ENCODE data around the gene SLC16A3.

The SLC16A3 gene

DNA sequence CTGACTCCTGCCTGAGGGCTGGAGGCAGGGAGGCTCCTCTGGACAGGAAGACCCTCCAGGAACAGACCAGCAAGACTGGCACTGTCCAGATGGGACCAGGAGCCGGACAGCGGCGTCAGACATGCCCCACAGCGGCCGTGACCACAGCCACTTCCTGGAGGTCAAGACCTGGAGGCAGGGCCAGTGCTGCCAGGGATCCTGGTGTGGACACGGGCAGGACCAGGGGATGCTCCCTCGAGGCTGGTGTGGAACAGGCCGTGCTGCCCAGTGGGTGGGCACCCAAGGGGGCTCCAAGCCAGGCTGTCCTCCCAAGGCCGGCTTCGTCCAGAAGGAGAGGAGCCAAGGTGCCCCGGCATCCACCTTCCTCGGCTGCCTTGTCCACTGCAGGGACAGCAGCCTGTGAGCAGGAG is 11.7 kb upstream of the SLC16A3 start:
- Histone ChIP-seq H3K36me3 (ENCODE audit: insufficient read depth, low read length) (no peaks in the 10 kb centered on the region), H3K9ac (ENCODE audit: low read depth, low read length, poor library complexity, severe bottlenecking) (no peak overlapping the region), H3K4me1 (ENCODE audit: insufficient read depth, low read length, poor library complexity, severe bottlenecking) (peaks cover 29% of the 10 kb centered on the region), H4K20me1 (ENCODE audit: insufficient read depth, low read length, poor library complexity, severe bottlenecking) (no peaks in the 10 kb centered on the region), H3K4me3 (ENCODE audit: low read length, poor library complexity, severe bottlenecking) (no peak overlapping the region), H3K79me2 (ENCODE audit: insufficient read depth, low read length) (no peaks in the 10 kb centered on the region), H3K9me3 (ENCODE audit: insufficient read depth, low read depth, low read length) (no peaks in the 10 kb centered on the region), H3F3A (ENCODE audit: low read depth) (0 out of 2 replicates have a peak, but pooled peaks cover 3% of the 10 kb centered on the region), H3K27me3 (ENCODE audit: insufficient read depth, low read length, poor library complexity, severe bottlenecking) (no peaks in the 10 kb centered on the region), H2AFZ (ENCODE audit: low read length) (no peak overlapping the region), H3K4me2 (ENCODE audit: low read depth, low read length, poor library complexity, severe bottlenecking) (no peak overlapping the region), H3K9me2 (replicated peaks; ENCODE audit: low read depth, low read length) (no peaks in the 10 kb centered on the region)
- TF ChIP-seq EZH2phosphoT487 (IDR thresholded peaks at IDR 0.05; ENCODE audit: borderline replicate concordance) = no peak
- TF ChIP-seq, protein P1, sequence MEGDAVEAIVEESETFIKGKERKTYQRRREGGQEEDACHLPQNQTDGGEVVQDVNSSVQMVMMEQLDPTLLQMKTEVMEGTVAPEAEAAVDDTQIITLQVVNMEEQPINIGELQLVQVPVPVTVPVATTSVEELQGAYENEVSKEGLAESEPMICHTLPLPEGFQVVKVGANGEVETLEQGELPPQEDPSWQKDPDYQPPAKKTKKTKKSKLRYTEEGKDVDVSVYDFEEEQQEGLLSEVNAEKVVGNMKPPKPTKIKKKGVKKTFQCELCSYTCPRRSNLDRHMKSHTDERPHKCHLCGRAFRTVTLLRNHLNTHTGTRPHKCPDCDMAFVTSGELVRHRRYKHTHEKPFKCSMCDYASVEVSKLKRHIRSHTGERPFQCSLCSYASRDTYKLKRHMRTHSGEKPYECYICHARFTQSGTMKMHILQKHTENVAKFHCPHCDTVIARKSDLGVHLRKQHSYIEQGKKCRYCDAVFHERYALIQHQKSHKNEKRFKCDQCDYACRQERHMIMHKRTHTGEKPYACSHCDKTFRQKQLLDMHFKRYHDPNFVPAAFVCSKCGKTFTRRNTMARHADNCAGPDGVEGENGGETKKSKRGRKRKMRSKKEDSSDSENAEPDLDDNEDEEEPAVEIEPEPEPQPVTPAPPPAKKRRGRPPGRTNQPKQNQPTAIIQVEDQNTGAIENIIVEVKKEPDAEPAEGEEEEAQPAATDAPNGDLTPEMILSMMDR (conservative IDR thresholded peaks at IDR 0.05; ENCODE audit: low read length) = no peak

DNA sequence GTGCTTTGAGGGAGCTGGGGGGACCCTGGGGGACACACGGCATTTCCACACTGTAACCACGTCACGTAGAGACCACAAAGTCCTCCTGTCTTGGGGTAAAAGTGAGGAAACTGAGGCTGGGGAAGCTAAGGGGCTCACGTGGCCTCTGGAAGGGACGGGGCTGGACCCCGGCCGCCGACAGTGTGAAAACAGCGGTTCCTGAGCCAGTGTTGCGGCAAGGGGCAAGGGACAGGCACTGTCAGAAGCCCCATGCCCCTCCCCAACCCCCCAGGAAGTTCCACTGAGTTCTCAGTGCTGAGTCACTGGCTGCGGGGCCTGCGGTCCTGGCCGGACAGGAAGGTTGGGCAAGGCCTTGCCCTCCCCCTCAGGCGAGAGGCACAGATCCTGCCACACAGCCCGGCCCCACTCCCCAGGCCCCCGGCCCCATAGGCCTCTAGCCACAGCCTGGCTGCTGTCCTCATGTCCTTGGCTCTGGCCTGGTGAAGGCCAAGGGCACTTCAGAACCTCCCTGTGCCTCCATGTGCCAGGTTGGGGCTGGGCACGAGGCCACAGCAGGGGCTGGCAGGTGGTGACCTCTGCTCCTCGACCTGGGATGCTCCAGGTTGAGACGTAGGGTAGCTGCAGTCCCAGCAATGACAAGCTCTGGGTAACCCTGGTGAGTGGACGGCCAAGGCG is 11.2 kb upstream of the SLC16A3 start:
- Histone ChIP-seq H3K9me3 (ENCODE audit: insufficient read depth, low read depth, low read length) (no peaks in the 10 kb centered on the region), H3F3A (ENCODE audit: low read depth) (0 out of 2 replicates have a peak, but pooled peaks cover 3% of the 10 kb centered on the region), H3K79me2 (ENCODE audit: insufficient read depth, low read length) (no peaks in the 10 kb centered on the region), H3K9me2 (replicated peaks; ENCODE audit: low read depth, low read length) (no peaks in the 10 kb centered on the region), H3K27me3 (ENCODE audit: insufficient read depth, low read length, poor library complexity, severe bottlenecking) (no peaks in the 10 kb centered on the region), H3K4me2 (ENCODE audit: low read depth, low read length, poor library complexity, severe bottlenecking) (no peak overlapping the region), H4K20me1 (ENCODE audit: insufficient read depth, low read length, poor library complexity, severe bottlenecking) (no peaks in the 10 kb centered on the region), H3K4me3 (ENCODE audit: low read length, poor library complexity, severe bottlenecking) (no peak overlapping the region), H2AFZ (ENCODE audit: low read length) (no peak overlapping the region), H3K4me1 (ENCODE audit: insufficient read depth, low read length, poor library complexity, severe bottlenecking) (peaks cover 29% of the 10 kb centered on the region), H3K36me3 (ENCODE audit: insufficient read depth, low read length) (no peaks in the 10 kb centered on the region), H3K9ac (ENCODE audit: low read depth, low read length, poor library complexity, severe bottlenecking) (no peak overlapping the region)
- TF ChIP-seq, protein P1 (conservative IDR thresholded peaks at IDR 0.05; ENCODE audit: low read length) = no peak
- no peak for TF ChIP-seq EZH2phosphoT487 (IDR thresholded peaks at IDR 0.05; ENCODE audit: borderline replicate concordance)

DNA sequence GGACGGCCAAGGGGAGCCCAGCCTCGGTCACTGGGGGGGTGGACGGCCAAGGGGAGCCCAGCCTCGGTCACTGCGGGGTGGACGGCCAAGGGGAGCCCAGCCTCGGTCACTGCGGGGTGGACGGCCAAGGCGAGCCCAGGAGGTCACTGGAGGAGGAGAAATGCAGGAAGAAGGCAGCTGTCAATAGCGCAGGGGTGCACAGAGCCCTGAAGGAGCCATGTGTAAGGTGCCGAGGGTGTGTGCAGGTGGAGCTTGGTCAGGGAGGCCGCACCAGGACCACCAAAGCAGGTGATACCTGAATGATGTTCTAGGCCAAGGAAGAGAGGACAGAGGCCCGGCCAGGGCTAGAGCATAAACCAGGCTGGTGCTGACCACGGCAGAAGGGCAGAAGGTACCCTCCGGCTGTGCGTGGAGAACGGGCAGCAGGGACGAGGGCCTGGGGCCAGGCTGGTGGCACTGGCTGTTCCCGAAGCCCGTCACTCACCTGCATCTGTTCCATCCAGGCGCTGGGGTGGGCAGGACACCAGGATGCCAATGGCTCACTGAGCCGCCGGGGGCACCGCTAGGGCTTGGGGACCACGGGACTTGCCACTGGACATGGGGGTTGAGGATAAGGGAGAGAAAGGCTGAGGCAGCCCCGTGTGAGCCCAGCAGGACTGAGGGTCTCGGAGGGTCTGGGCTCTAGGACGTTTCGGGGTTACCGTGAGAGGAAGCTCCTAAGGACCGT is 10.3 kb upstream of the SLC16A3 start:
- peaks cover 21% of the 10 kb centered on the region for H3K4me1 ChIP-seq (ENCODE audit: insufficient read depth, low read length, poor library complexity, severe bottlenecking)
- H3K9ac ChIP-seq (ENCODE audit: low read depth, low read length, poor library complexity, severe bottlenecking) = no peak overlapping the region
- H3K9me2 ChIP-seq (replicated peaks; ENCODE audit: low read depth, low read length) = no peaks in the 10 kb centered on the region
- H3K27me3 ChIP-seq (ENCODE audit: insufficient read depth, low read length, poor library complexity, severe bottlenecking) = no peaks in the 10 kb centered on the region
- H2AFZ ChIP-seq (ENCODE audit: low read length) = no peak overlapping the region
- 0 out of 2 replicates have a peak, but pooled peaks cover 3% of the 10 kb centered on the region for H3F3A ChIP-seq (ENCODE audit: low read depth)
- H3K9me3 ChIP-seq (ENCODE audit: insufficient read depth, low read depth, low read length) = no peaks in the 10 kb centered on the region
- H4K20me1 ChIP-seq (ENCODE audit: insufficient read depth, low read length, poor library complexity, severe bottlenecking) = no peaks in the 10 kb centered on the region
- H3K79me2 ChIP-seq (ENCODE audit: insufficient read depth, low read length) = no peaks in the 10 kb centered on the region
- H3K36me3 ChIP-seq (ENCODE audit: insufficient read depth, low read length) = no peaks in the 10 kb centered on the region
- TF ChIP-seq, protein P1 (conservative IDR thresholded peaks at IDR 0.05; ENCODE audit: low read length) = no peak
- no peak for TF ChIP-seq EZH2phosphoT487 (IDR thresholded peaks at IDR 0.05; ENCODE audit: borderline replicate concordance)
- no peak overlapping the region for H3K4me3 ChIP-seq (ENCODE audit: low read length, poor library complexity, severe bottlenecking)
- H3K4me2 ChIP-seq (ENCODE audit: low read depth, low read length, poor library complexity, severe bottlenecking) = no peak overlapping the region
